GM12872 (cell line): ENCODE results near the gene COBLL1.

Experiments used
- TF ChIP-seq, protein P1 (sequence below): IDR thresholded peaks from 3 replicates; pipeline ENCODE4 v1.5.1; 2011; ENCODE audit warnings: low read depth, mild to moderate bottlenecking, low read length, moderate library complexity; ENCODE audit not compliant: insufficient read depth

Gene COBLL1

DNA sequence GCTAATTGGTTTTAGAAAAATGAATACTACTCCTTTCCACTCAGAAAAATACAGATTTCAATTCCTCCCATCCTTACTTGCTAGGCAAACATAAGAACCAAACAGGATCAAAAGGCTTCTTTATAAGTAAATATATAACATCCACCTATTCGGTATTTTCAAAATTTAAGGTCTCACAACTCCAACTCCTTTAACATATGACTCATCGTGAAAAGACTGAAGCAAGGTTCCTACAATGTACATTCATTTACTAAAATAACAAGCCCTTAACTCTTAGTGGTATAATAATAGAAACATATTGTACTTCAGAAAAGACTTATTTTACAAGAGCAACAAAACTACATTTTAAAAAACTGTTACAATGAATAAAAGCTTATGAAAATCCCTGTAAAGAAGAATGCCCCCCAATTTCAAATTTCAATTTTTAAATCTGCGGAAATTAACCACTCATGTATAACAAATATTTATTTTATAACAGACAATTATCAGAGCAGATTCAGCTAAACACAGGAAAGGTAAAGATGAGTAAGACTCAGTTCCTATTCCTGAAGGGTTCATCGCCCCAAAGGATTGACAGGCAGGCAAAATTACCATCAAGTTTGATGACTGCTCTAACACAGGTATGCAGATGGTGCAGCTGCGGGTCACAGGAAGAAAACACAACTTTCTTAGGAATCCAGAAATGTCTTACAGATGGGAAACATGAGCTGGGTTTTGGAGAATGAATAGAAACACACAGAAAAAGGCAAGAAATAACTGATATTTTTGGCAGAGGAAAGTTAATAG, 96.4 kb downstream of the COBLL1 start:
- TF ChIP-seq, protein P1, sequence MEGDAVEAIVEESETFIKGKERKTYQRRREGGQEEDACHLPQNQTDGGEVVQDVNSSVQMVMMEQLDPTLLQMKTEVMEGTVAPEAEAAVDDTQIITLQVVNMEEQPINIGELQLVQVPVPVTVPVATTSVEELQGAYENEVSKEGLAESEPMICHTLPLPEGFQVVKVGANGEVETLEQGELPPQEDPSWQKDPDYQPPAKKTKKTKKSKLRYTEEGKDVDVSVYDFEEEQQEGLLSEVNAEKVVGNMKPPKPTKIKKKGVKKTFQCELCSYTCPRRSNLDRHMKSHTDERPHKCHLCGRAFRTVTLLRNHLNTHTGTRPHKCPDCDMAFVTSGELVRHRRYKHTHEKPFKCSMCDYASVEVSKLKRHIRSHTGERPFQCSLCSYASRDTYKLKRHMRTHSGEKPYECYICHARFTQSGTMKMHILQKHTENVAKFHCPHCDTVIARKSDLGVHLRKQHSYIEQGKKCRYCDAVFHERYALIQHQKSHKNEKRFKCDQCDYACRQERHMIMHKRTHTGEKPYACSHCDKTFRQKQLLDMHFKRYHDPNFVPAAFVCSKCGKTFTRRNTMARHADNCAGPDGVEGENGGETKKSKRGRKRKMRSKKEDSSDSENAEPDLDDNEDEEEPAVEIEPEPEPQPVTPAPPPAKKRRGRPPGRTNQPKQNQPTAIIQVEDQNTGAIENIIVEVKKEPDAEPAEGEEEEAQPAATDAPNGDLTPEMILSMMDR = no peak

DNA sequence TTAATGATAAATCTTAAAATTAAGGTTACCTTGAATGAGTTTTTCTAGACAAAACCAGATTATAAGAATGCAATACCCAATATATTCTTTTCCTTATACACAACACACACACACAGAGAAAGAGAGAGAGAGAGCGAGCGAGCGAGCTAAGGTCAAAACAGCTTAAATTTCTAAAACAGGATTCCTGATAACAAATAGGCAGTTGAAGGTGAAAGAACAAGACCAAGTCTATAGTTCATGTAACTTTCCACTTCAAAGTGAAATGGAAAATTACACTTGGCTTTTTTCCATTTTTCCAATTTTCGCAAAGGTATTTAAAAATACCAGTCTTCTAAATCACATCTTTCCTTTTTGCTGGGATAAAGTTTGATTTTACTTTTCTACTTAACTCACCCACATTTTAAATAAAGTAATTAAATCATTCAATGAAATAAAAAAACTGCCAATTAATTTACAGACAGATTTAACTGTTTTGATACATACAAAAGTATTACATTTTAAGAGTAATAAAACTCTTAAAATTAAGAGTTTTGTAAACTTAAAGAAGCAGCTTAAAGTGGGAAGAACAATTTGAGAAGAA, 98.8 kb downstream of the COBLL1 start:
- TF ChIP-seq, protein P1 = no peak

DNA sequence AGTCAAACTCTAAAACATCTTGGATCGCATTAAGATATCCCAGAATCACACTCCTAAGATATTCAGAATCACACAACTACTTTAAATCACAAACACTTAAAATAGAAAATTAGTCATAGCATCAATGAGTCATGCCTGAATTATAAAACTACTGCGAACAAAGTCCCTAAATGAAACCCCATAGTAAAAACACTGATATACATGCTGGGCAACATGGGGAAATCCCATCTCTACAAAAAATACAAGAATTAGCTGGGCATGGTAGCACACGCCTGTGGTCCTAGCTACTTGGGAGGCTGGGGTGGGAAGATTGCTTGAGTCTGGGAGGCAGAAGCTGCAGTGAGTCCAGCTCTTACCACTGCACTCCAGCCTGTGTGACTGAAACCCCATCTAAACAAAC, 101.7 kb downstream of the COBLL1 start:
- TF ChIP-seq, protein P1 = no peak

DNA sequence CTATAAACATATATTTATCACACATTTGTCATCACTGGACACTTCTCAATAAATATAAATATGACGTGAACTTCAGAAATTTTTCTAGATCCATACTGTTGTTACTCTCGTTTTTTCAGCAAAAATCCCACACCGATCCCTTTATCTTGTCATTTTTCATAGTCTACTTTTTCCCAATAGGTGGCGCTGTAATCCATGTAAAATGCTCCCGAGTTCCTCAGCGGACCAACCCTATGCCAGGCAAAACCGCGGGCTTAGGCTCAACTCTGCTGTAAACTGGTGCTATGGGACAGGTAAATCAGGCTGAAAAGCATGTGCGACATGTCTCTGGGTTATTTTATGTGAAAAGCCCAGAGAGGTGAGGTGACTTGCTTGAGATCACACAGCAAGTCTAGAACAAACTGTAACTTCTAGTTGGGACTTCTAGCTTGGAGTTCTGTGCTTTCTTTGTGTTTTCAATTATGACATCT, 104.0 kb downstream of the COBLL1 start:
- TF ChIP-seq, protein P1 = peak; percentile 64

DNA sequence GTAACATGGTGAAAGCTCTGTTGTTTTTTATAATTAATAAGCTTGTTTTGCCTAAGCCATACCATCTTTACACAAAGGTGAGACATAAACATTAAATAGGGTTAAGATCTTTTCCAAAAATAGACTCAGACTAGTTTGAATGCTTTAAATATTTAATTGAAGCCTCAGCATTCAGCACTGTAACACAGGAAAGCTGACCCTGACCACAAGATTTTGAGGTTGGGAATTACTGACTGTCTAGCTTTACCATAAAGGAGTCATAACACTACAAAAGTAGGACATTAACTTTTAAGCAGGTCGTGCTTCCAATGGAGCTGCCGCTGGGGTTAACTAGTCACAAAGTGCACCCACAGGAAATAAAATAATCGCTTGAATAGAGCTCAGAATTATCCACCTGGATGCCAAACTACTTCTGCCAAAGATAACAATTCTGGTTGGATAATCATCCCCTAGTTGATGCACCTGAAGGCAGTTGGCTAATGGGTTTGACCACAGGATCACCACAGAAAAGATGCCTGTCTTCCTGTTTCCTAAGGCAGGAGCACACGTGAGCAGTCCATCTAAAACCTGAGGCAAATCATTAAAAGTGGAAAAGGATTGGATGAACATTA, 106.2 kb downstream of the COBLL1 start:
- TF ChIP-seq, protein P1 = no peak

DNA sequence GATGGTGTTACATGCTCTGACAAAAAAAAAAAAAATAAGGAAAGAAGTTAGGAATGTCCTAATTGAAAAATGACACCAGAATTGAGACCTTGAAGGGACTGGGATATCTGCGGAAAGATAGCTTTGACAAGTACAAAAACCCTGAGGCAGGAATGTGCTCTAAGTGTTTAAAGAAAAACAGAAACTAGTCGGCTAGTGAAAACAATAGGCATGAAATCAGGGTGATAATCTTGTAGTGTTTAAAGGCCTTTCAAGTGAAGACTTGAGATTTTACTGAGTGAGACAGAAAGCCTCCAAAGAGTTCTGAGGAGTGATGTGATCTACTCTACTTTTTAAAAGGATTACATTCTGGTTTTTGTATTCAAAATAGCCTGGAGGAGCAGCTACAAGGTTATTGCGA, 107.4 kb downstream of the COBLL1 start:
- TF ChIP-seq, protein P1 = no peak

DNA sequence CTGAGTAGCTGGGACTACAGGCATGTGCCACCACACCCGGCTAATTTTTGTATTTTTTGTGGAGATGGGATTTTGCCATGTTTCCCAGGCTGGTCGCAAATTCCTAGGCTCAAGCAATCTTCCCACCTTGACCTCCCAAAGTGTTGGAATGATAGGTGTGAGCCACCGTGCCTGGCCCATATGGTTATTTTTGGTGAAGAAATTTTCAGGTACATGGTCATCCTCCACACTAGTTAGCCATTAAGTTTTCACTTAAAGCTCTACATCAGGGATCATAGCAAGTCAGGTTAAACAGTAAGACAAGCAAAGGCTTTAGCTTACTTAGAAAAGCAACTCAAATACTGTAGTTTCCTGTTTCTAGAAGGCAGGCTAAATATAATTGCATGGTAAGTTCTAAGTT, 116.1 kb downstream of the COBLL1 start:
- TF ChIP-seq, protein P1 = no peak
